Measurements from ENCODE around the gene TAAR9. TPM values are rescaled to one million over a fixed set of nuclear protein-coding genes. Genes with fewer than 3 reads are reported as not detected.
A peak's percentile ranks its signal among the peaks of the same experiment; 100 is the strongest.

Gene TAAR9
- total RNA-seq, 1 donor = not detected

GRCh38 chr6:132513831-132514545 lies 24.1 kb upstream of the TAAR9 start:
- DNase-seq (ENCODE audit: low read depth) = no peak
- TF ChIP-seq CTCF (IDR thresholded peaks at IDR 0.05; ENCODE audit: insufficient read depth, low read depth, low read length) = no peak
- no peak overlapping the region for H3K4me3 ChIP-seq (ENCODE audit: low read depth, low read length)

GRCh38 chr6:132515386-132515785 lies 22.7 kb upstream of the TAAR9 start:
- H3K4me3 ChIP-seq (ENCODE audit: low read depth, low read length) = no peak overlapping the region
- no peak for DNase-seq (ENCODE audit: low read depth)
- no peak for TF ChIP-seq CTCF (IDR thresholded peaks at IDR 0.05; ENCODE audit: insufficient read depth, low read depth, low read length)

- no peak for DNase-seq (ENCODE audit: low read depth)
- no peak for TF ChIP-seq CTCF (IDR thresholded peaks at IDR 0.05; ENCODE audit: insufficient read depth, low read depth, low read length)
- H3K4me3 ChIP-seq (ENCODE audit: low read depth, low read length) = no peak overlapping the region
These were observed 17.1 kb upstream of the TAAR9 start for GRCh38 chr6:132520953-132521352.

GRCh38 chr6:132524646-132525045 lies 13.4 kb upstream of the TAAR9 start:
- H3K4me3 ChIP-seq (ENCODE audit: low read depth, low read length) = no peak overlapping the region
- no peak for TF ChIP-seq CTCF (IDR thresholded peaks at IDR 0.05; ENCODE audit: insufficient read depth, low read depth, low read length)
- no peak for DNase-seq (ENCODE audit: low read depth)

GRCh38 chr6:132525866-132526265 lies 12.2 kb upstream of the TAAR9 start:
- no peak overlapping the region for H3K4me3 ChIP-seq (ENCODE audit: low read depth, low read length)
- DNase-seq (ENCODE audit: low read depth) = no peak
- no peak for TF ChIP-seq CTCF (IDR thresholded peaks at IDR 0.05; ENCODE audit: insufficient read depth, low read depth, low read length)

GRCh38 chr6:132526461-132526860 lies 11.6 kb upstream of the TAAR9 start:
- no peak overlapping the region for H3K4me3 ChIP-seq (ENCODE audit: low read depth, low read length)
- TF ChIP-seq CTCF (IDR thresholded peaks at IDR 0.05; ENCODE audit: insufficient read depth, low read depth, low read length) = no peak
- no peak for DNase-seq (ENCODE audit: low read depth)

GRCh38 chr6:132527791-132528190 lies 10.3 kb upstream of the TAAR9 start:
- peak; percentile 83 for DNase-seq (ENCODE audit: low read depth)
- TF ChIP-seq CTCF (IDR thresholded peaks at IDR 0.05; ENCODE audit: insufficient read depth, low read depth, low read length) = no peak
- no peak overlapping the region for H3K4me3 ChIP-seq (ENCODE audit: low read depth, low read length)

All from fibroblast of villous mesenchyme (primary cell).